GM12864 (cell line): Measurements from ENCODE around the gene MYH9.
"Not testable (repeated sequence)": the region's sequence is repeated elsewhere in the genome, so short reads cannot be mapped to it uniquely, and the experiment has no call there.

Experiments used
- DNase-seq: peaks from one replicate; pipeline ENCODE4 v3.0.0-alpha.2; 2011; ENCODE audit warnings: low read depth
- H3K4me3 ChIP-seq: 2 replicates; pipeline ENCODE4 v1.5.1; 2011; ENCODE audit warnings: mild to moderate bottlenecking, low read depth, low read length, control low read depth
- CTCF ChIP-seq: IDR thresholded peaks from 2 replicates; pipeline ENCODE4 v1.5.1; 2011; ENCODE audit warnings: low read depth, mild to moderate bottlenecking, moderate library complexity, low read length, control low read depth, inconsistent platforms; ENCODE audit errors: missing control alignments

MYH9 gene

GRCh38 chr22:36293606-36294292 is 94.0 kb downstream of the MYH9 start:
- DNase-seq: no peak
- no peak overlapping the region for H3K4me3 ChIP-seq
- no peak for TF ChIP-seq CTCF

GRCh38 chr22:36292823-36293530 is 94.8 kb downstream of the MYH9 start:
- TF ChIP-seq CTCF: no peak
- no peak for DNase-seq
- H3K4me3 ChIP-seq: no peak overlapping the region

- no peak for DNase-seq
- no peak overlapping the region for H3K4me3 ChIP-seq
- TF ChIP-seq CTCF: no peak
These were observed 95.7 kb downstream of the MYH9 start for GRCh38 chr22:36291831-36292740.

- H3K4me3 ChIP-seq, DNase-seq: not testable (repeated sequence)
These were observed 97.2 kb downstream of the MYH9 start for GRCh38 chr22:36290391-36291075.

GRCh38 chr22:36289948-36290371 is 97.8 kb downstream of the MYH9 start:
- DNase-seq, H3K4me3 ChIP-seq: not testable (repeated sequence)

GRCh38 chr22:36289406-36289870 is 98.3 kb downstream of the MYH9 start:
- DNase-seq: no peak
- H3K4me3 ChIP-seq: no peak overlapping the region
- no peak for TF ChIP-seq CTCF

- no peak overlapping the region for H3K4me3 ChIP-seq
- no peak for DNase-seq
- TF ChIP-seq CTCF: no peak
These were observed 99.0 kb downstream of the MYH9 start for GRCh38 chr22:36288571-36289405.
